K562 (cell line): ENCODE data around the gene KCNJ15. TPM values are rescaled to one million over a fixed set of nuclear protein-coding genes. Genes with fewer than 3 reads are reported as not detected.

Experiments
- ATAC-seq: fragments of 200-7000 bp; cut with Tn5 transposase; 3 replicates; pipeline ENCODE4 v1.9.1; 2020; ENCODE audit warnings: moderate library complexity
- BruUV-seq: library from RNA; stranded (reverse); fragments of 400-500 nt; replicated peaks from 2 replicates; lab custom pipeline; 2021; lab: Mats Ljungman, UMichigan
- CTCF ChIA-PET: fragments of 300-600 bp; formaldehyde crosslinking; extraction: SDS; loops from one replicate; lab custom pipeline; 2021; ENCODE audit warnings: low intra/inter-chr PET ratio; lab: Yijun Ruan, JAX
- POLR2A ChIA-PET: fragments of 300-600, 350-650 bp; sonication (Branson Sonifier 250); formaldehyde crosslinking; extraction: SDS; loops from one replicate; lab custom pipeline; 2021; ENCODE audit warnings: antibody characterized with exemption, inconsistent platforms; lab: Yijun Ruan, JAX
- DNase-seq, 4 experiments: peaks; one replicate each; pipeline versions ENCODE4 v3.0.0 to v3.0.0-alpha.2; 2011 to 2018; ENCODE audit warnings: low spot score in 3 of 4, mixed read lengths in 3 of 4; ENCODE audit errors: extremely low read depth in 1 of 4
- FAIRE-seq: peaks from 2 replicates; lab custom pipeline; 2011; peaks lifted over from hg19 to GRCh38; lab: Jason Lieb, UNC
- H2AFZ ChIP-seq: 2 replicates; pipeline ENCODE4 v1.6.0; 2011; ENCODE audit warnings: low read depth, low read length, control low read depth, inconsistent platforms
- H3K27ac ChIP-seq: fragments of 200-600 bp; 3 replicates; pipeline ENCODE4 v1.8.0; 2011; ENCODE audit warnings: low read depth, mild to moderate bottlenecking, control low read depth, inconsistent platforms, low read length, moderate library complexity, mixed read lengths; ENCODE audit errors: extremely low read depth
- H3K27me3 ChIP-seq, 2 experiments: fragments of 300-600 bp in 1 of 2; 2 replicates in 1 of 2; 3 replicates in 1 of 2; pipeline versions ENCODE4 v1.6.0 to v1.8.0; 2011; ENCODE audit warnings: inconsistent platforms in 2 of 2, low read length in 2 of 2, mild to moderate bottlenecking in 1 of 2, mixed read lengths in 1 of 2, moderate library complexity in 1 of 2; ENCODE audit not compliant: control insufficient read depth in 2 of 2, insufficient read depth in 2 of 2
- H3K36me3 ChIP-seq: fragments of 300-600 bp; 3 replicates; pipeline ENCODE4 v1.8.0; 2011; ENCODE audit warnings: mild to moderate bottlenecking, low read length, inconsistent platforms; ENCODE audit not compliant: control insufficient read depth, insufficient read depth
- H3K4me1 ChIP-seq, 2 experiments: fragments of 200-600 bp in 1 of 2; replicated peaks in 1 of 2; 2 replicates in 1 of 2; 3 replicates in 1 of 2; pipeline versions ENCODE4 v1.5.1 to v1.8.0; 2011; ENCODE audit warnings: inconsistent platforms in 2 of 2, low read length in 2 of 2, mild to moderate bottlenecking in 1 of 2, mixed read lengths in 1 of 2, moderate library complexity in 1 of 2; ENCODE audit not compliant: control insufficient read depth in 2 of 2, insufficient read depth in 2 of 2
- H3K4me2 ChIP-seq: 2 replicates; pipeline ENCODE4 v1.6.1; 2011; ENCODE audit warnings: low read length, control low read depth, inconsistent platforms, mixed read lengths; ENCODE audit not compliant: insufficient read depth
- H3K4me3 ChIP-seq: fragments of 200-600 bp; sonication (generic), shearing (Covaris generic); 2 replicates; pipeline ENCODE4 v1.5.1; 2016; ENCODE audit warnings: control low read depth, inconsistent platforms
- H3K79me2 ChIP-seq: fragments of 200-600 bp; 3 replicates; pipeline ENCODE4 v1.8.0; 2011; ENCODE audit warnings: low read length, inconsistent platforms; ENCODE audit not compliant: control insufficient read depth, insufficient read depth
- H3K9ac ChIP-seq, 2 experiments: 2 replicates each; pipeline versions ENCODE4 v1.6.0 to v1.6.1; 2011; ENCODE audit warnings: low read depth in 2 of 2, low read length in 2 of 2, control low read depth in 1 of 2, inconsistent platforms in 1 of 2, mild to moderate bottlenecking in 1 of 2, mixed read lengths in 1 of 2; ENCODE audit not compliant: insufficient read depth in 1 of 2
- H3K9me1 ChIP-seq: one replicate; pipeline ENCODE4 v1.6.0; 2011; ENCODE audit warnings: inconsistent platforms, mild to moderate bottlenecking, low read length, moderate library complexity; ENCODE audit not compliant: control insufficient read depth, insufficient read depth
- H3K9me3 ChIP-seq: replicated peaks from 2 replicates; pipeline ENCODE4 v1.5.1; 2011; ENCODE audit warnings: low read depth, low read length, inconsistent platforms; ENCODE audit not compliant: control insufficient read depth, insufficient read depth
- H4K20me1 ChIP-seq: replicated peaks from 2 replicates; pipeline ENCODE4 v1.6.1; 2011; ENCODE audit warnings: low read length, inconsistent platforms, mixed read lengths; ENCODE audit not compliant: control insufficient read depth, insufficient read depth
- BRD9 ChIP-seq: fragments of 450-650 bp; IDR thresholded peaks from 2 replicates; pipeline ENCODE4 v1.6.1; 2018; ENCODE audit warnings: low read depth; ENCODE audit not compliant: partially characterized antibody
- C11orf30 ChIP-seq: fragments of 450-650 bp; IDR thresholded peaks from 2 replicates; pipeline ENCODE4 v1.6.1; 2016; ENCODE audit warnings: low read depth, mild to moderate bottlenecking
- ETV6 ChIP-seq, 3 experiments: fragments of 150-350 bp in 1 of 3; sonication (generic) in 1 of 3; formaldehyde crosslinking in 1 of 3; IDR thresholded peaks; 2 replicates each; pipeline versions ENCODE4 v1.6.1 to v1.8.0; 2014 to 2022; ENCODE audit warnings: borderline replicate concordance in 2 of 3, low read depth in 2 of 3, antibody characterized with exemption in 1 of 3, low read length in 1 of 3, mild to moderate bottlenecking in 1 of 3, missing genetic modification reagents in 1 of 3
- TBL1XR1 ChIP-seq, 2 experiments: IDR thresholded peaks; 2 replicates each; pipeline ENCODE4 v1.6.1; 2012; ENCODE audit warnings: improper control_type of control experiment in 2 of 2, low read length in 2 of 2, mild to moderate bottlenecking in 1 of 2
- ZNF316 ChIP-seq: fragments of 450-650 bp; IDR thresholded peaks from 2 replicates; pipeline ENCODE4 v1.6.1; 2016
- WGBS: fragments of 100-300 bp; shearing (Covaris generic); methylation state at CpG from one replicate; pipeline ENCODE4 v1.1.6; 2016; ENCODE audit warnings: low coverage, mixed read lengths; ENCODE audit not compliant: insufficient coverage; ENCODE audit errors: missing lambda C conversion rate; 5-methylcytosine and 5-hydroxymethylcytosine counted together
- in situ Hi-C: fragments of 300-500 bp; cut with MboI; formaldehyde crosslinking; loops from 4 replicates; pipeline ENCODE4 v1.15.0; 2018; ENCODE audit warnings: inconsistent platforms, mixed read lengths
- intact Hi-C: fragments of 100-400 bp; cut with micrococcal nuclease; formaldehyde crosslinking; loops from 2 replicates; pipeline ENCODE4 v1.14.2; 2022
- polyA plus RNA-seq, 8 experiments: library from polyadenylated mRNA; depleted of rRNA in 4 of 8; stranded (reverse) in 5 of 8; unstranded in 3 of 8; fragments of >200 nt; fragmentation: Nextera tagmentation in 2 of 8; fragmentation: Illumina TruSeq in 1 of 8; extraction: Ambion mirVana in 2 of 8; extraction: Trizol in 1 of 8; gene quantifications; 2 replicates each; pipeline versions ENCODE4 v1.2.1 to v1.2.3, GENCODE V29; 2011 to 2014; ENCODE audit warnings: inconsistent platforms in 1 of 8, missing spikeins in 1 of 8
- total RNA-seq, 7 experiments: library from RNA; depleted of rRNA in 6 of 7; stranded (reverse); fragments of >200 nt in 6 of 7; fragmentation: Illumina TruSeq in 2 of 7; extraction: Trizol in 2 of 7; gene quantifications; 2 replicates each; pipeline versions ENCODE4 v1.2.1 to v1.2.3, GENCODE V29; 2011 to 2021; ENCODE audit warnings: low replicate concordance in 1 of 7
- TF ChIP-seq, protein P1 (sequence below): fragments of 250-450 bp; sonication (Bioruptor Pico); IDR thresholded peaks from 2 replicates; pipeline ENCODE4 v1.4.0; 2020; ENCODE audit warnings: mild to moderate bottlenecking
- TF ChIP-seq, protein P2 (sequence below), 3 experiments: fragments of 200-800 bp in 1 of 3; sonication (Bioruptor generic) in 1 of 3; sonication (generic) in 1 of 3; formaldehyde crosslinking in 1 of 3; IDR thresholded peaks; 2 replicates each; pipeline versions ENCODE4 v1.6.1 to v1.8.0; 2016 to 2022; ENCODE audit warnings: mild to moderate bottlenecking in 2 of 3, missing compliant biosample characterization in 2 of 3, missing genetic modification characterization in 2 of 3, missing genetic modification reagents in 1 of 3

Gene KCNJ15
- total and polyA plus RNA-seq, 9 of the 15 experiments (the other 6 are each of a cell fraction or from before 2014, with no cell fraction given) = 0.20 to 3.0 (median 0.72) TPM; not detected in 1

DNA sequence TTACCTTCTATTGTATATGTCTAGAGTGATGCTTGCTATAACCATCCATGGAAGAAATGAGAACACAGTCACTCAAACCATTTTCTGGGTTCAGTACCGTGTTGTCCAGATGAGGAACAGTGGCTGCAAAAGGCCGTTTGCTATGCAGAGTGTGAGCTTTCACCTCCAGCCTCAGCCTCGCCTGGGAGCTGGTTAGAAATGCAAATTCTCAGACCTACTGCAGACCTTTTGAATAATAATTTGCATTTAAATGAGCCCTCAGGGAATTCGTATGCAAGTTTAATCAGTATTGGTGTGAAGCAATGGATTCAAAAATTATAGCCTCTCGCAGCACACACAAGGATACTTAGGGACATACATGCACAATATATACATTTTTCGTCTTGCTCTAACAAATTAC is 24.1 kb downstream of the KCNJ15 start (continued):
- TF ChIP-seq, protein P1, sequence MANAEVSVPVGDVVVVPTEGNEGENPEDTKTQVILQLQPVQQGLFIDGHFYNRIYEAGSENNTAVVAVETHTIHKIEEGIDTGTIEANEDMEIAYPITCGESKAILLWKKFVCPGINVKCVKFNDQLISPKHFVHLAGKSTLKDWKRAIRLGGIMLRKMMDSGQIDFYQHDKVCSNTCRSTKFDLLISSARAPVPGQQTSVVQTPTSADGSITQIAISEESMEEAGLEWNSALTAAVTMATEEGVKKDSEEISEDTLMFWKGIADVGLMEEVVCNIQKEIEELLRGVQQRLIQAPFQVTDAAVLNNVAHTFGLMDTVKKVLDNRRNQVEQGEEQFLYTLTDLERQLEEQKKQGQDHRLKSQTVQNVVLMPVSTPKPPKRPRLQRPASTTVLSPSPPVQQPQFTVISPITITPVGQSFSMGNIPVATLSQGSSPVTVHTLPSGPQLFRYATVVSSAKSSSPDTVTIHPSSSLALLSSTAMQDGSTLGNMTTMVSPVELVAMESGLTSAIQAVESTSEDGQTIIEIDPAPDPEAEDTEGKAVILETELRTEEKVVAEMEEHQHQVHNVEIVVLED (CRISPR knock-in tag) = no peak
- TF ChIP-seq ETV6 (IDR thresholded peaks at IDR 0.05; ENCODE audit: borderline replicate concordance in 1 of 2, low read depth in 2 of 2, low read length in 1 of 2) = no peak
- TF ChIP-seq ETV6 (CRISPR knock-in tag; IDR thresholded peaks at IDR 0.05; ENCODE audit: borderline replicate concordance) = no peak
- TF ChIP-seq, protein P2, sequence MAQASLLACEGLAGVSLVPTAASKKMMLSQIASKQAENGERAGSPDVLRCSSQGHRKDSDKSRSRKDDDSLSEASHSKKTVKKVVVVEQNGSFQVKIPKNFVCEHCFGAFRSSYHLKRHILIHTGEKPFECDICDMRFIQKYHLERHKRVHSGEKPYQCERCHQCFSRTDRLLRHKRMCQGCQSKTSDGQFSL (CRISPR knock-in tag; IDR thresholded peaks at IDR 0.05) = no peak
- TF ChIP-seq, protein P2 (tag; IDR thresholded peaks at IDR 0.05) = no peak
- TF ChIP-seq BRD9 = no peak
- TF ChIP-seq, all 486 proteins: peak for 0

DNA sequence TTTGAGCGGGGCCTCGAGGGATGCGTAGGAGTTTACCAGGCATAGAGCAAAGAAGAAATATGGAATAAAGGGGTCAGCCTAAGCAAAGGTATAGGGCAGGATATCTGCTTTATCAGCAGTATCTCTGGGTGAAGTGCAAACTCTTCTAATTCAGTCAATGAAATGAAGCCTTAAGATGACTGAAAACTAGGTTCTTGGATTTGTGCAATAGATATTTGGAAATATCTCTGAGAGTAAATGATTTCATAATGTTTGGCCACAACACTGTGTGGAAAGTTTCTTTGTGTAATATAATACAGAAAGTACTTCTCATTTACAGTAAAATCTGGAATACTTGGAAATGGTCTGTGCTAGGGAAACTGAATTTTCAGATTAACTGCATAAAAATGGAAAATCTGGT is 26.1 kb downstream of the KCNJ15 start:
- Histone ChIP-seq H3K4me3 (no peak overlapping the region), H3K4me1 (no peaks in the 10 kb centered on the region), H4K20me1 (no peaks in the 10 kb centered on the region), H3K4me2 (no peak overlapping the region), H3K27me3 (peaks cover 13 to 23% of the 10 kb centered on the region in 2 experiments; a peak in 4 of 5 replicates), H3K9me3 (no peaks in the 10 kb centered on the region), H2AFZ (no peak overlapping the region), H3K36me3 (no peaks in the 10 kb centered on the region), H3K79me2 (no peaks in the 10 kb centered on the region), H3K9ac (no peak overlapping the region), H3K9me1 (no peaks in the 10 kb centered on the region), H3K27ac (no peak overlapping the region)
- FAIRE-seq = no peak
- ChIA-PET POLR2A (no interaction called here), CTCF (interaction anchor here (0.6 kb wide), 1 partner anchor 188 kb away, joined by 3 read pairs; no protein-coding TSS in a partner anchor)
- intact Hi-C loops (no loop called here), in situ Hi-C loops (no loop called here)
- no TSS peak for BruUV-seq
- no peak for ATAC-seq
- WGBS = 9% methylated on average over 3 of the region's 3 CpGs
- TF ChIP-seq TBL1XR1 (IDR thresholded peaks at IDR 0.05; ENCODE audit: low read length in 2 of 2) (no peak), C11orf30 (0 out of 2 replicates have a peak, but pooled peaks have one; percentile 15), ZNF316 (peak; percentile 58; the same call in 1 of the 2 replicates)
- DNase-seq = no peak
